GM21717 (cell line): ENCODE data around the gene CHAT.

Source experiments
- ATAC-seq: cut with Tn5 transposase; IDR thresholded peaks from one replicate; pipeline ENCODE4 v1.9.1; 2021; ENCODE audit warnings: mild to moderate bottlenecking, moderate library complexity; ENCODE audit not compliant: unreplicated experiment

Gene CHAT

GRCh38 chr10:49627644-49628247 is 13.9 kb downstream of the CHAT start:
- no peak for ATAC-seq

GRCh38 chr10:49628599-49628998 is 14.8 kb downstream of the CHAT start:
- ATAC-seq = no peak

- ATAC-seq = no peak
These were observed 15.6 kb downstream of the CHAT start for GRCh38 chr10:49629431-49629881.

GRCh38 chr10:49631975-49632374 is 18.1 kb downstream of the CHAT start:
- ATAC-seq = no peak

- no peak for ATAC-seq
These were observed 18.8 kb downstream of the CHAT start for GRCh38 chr10:49632406-49633317.

- no peak for ATAC-seq
These were observed 19.7 kb downstream of the CHAT start for GRCh38 chr10:49633327-49634068.

GRCh38 chr10:49634069-49634660 is 20.3 kb downstream of the CHAT start:
- ATAC-seq = no peak

- no peak for ATAC-seq
These were observed 28.5 kb downstream of the CHAT start for GRCh38 chr10:49642311-49642710.

- ATAC-seq = no peak
These were observed 29.6 kb downstream of the CHAT start for GRCh38 chr10:49643241-49644034.

- ATAC-seq = no peak
These were observed 30.3 kb downstream of the CHAT start for GRCh38 chr10:49644035-49644646.

- ATAC-seq = no peak
These were observed 31.6 kb downstream of the CHAT start for GRCh38 chr10:49645417-49645816.

GRCh38 chr10:49645871-49646870 is 32.3 kb downstream of the CHAT start:
- no peak for ATAC-seq

GRCh38 chr10:49647554-49647953 is 33.7 kb downstream of the CHAT start:
- ATAC-seq = no peak

GRCh38 chr10:49647985-49648795 is 34.4 kb downstream of the CHAT start:
- ATAC-seq = no peak

GRCh38 chr10:49649294-49649693 is 35.5 kb downstream of the CHAT start:
- no peak for ATAC-seq

- ATAC-seq = no peak
These were observed 36.3 kb downstream of the CHAT start for GRCh38 chr10:49649936-49650723.

GRCh38 chr10:49650724-49651034 is 36.8 kb downstream of the CHAT start:
- ATAC-seq = no peak
